ENCODE measurements around the gene PLAAT5. TPM values are rescaled to one million over a fixed set of nuclear protein-coding genes. Genes with fewer than 3 reads are reported as not detected.

PLAAT5 gene
- total and polyA plus RNA-seq, 2 donors (not counting 3 experiments of a cell fraction or from before 2014, with no cell fraction given): not detected

DNA sequence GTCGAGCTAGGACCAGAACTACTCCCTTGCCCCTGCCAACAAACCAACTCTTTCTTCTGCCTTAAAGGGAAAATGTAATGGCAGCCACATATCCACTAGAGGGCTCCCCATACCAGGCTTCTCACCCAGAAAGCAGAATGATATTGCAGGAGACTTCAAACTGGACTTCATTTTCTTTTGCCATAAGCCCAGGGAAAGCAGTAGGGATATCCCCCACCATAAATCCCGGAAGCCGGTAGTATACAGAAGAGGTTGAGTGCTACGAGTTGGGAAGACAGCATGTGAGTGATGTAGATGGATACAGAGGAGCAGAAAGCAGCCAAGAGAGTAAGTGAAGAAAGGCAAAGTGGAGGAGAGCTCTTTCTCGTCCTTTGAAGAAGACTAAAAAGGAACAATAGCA, 12.1 kb downstream of the PLAAT5 start:
- Histone ChIP-seq H3K4me1 (ENCODE audit: control insufficient read depth, extremely low read depth, insufficient read depth, low read length) (no peaks in the 10 kb centered on the region), H3K27ac (ENCODE audit: insufficient read depth, low read depth, low read length) (no peak overlapping the region), H3K27me3 (ENCODE audit: control insufficient read depth in 2 of 2, insufficient read depth in 2 of 2, low read length in 2 of 2) (peaks cover 2 to 20% of the 10 kb centered on the region in 2 experiments), H3K4me3 (replicated peaks in 1 of 3; ENCODE audit: insufficient read depth in 1 of 3, low read depth in 1 of 3, low read length in 3 of 3) (no peak overlapping the region), H4K20me1 (replicated peaks; ENCODE audit: control insufficient read depth, extremely low read depth, insufficient read depth, low read length) (no peaks in the 10 kb centered on the region), H3K9ac (replicated peaks; ENCODE audit: extremely low read depth, insufficient read depth, low read length) (no peak overlapping the region), H3K9me3 (replicated peaks; ENCODE audit: control insufficient read depth, insufficient read depth, low read length) (no peaks in the 10 kb centered on the region), H3K79me2 (ENCODE audit: control insufficient read depth, insufficient read depth, low read length) (no peaks in the 10 kb centered on the region), H2AFZ (ENCODE audit: low read depth, low read length) (peak overlapping the region; percentile 81), H3K36me3 (ENCODE audit: control insufficient read depth in 2 of 2, extremely low read depth in 1 of 2, insufficient read depth in 2 of 2, low read length in 2 of 2) (no peaks in the 10 kb centered on the region), H3K4me2 (ENCODE audit: insufficient read depth, low read length) (no peak overlapping the region), H3K9me1 (replicated peaks; ENCODE audit: control insufficient read depth, extremely low read depth, insufficient read depth, low read length) (no peaks in the 10 kb centered on the region)
- FAIRE-seq (peak; percentile 92), DNase-seq (ENCODE audit: low read depth, low spot score) (peak; percentile 79)
- no TSS peak for BruUV-seq (replicated peaks)
- ChIA-PET POLR2A (no interaction called here), CTCF (interaction anchor here (0.6 to 4.4 kb wide), 35 partner anchors 8 to 672 kb away, joined by 3 to 201 read pairs (median 5); partner anchors contain the start of genes LGALS12, PLAAT4 and PLAAT5)
- intact Hi-C loops (cut with micrococcal nuclease) (loop anchor here (1.0 to 5.0 kb wide), 3 partner anchors 157 to 442 kb away; no protein-coding TSS in a partner anchor), dilution Hi-C loops (cut with MboI; ENCODE audit: extremely low pct_ligation_motif_present, low sequenced_read_pairs) (no loop called here)
- TF ChIP-seq, protein P1, sequence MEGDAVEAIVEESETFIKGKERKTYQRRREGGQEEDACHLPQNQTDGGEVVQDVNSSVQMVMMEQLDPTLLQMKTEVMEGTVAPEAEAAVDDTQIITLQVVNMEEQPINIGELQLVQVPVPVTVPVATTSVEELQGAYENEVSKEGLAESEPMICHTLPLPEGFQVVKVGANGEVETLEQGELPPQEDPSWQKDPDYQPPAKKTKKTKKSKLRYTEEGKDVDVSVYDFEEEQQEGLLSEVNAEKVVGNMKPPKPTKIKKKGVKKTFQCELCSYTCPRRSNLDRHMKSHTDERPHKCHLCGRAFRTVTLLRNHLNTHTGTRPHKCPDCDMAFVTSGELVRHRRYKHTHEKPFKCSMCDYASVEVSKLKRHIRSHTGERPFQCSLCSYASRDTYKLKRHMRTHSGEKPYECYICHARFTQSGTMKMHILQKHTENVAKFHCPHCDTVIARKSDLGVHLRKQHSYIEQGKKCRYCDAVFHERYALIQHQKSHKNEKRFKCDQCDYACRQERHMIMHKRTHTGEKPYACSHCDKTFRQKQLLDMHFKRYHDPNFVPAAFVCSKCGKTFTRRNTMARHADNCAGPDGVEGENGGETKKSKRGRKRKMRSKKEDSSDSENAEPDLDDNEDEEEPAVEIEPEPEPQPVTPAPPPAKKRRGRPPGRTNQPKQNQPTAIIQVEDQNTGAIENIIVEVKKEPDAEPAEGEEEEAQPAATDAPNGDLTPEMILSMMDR (IDR thresholded peaks at IDR 0.05; ENCODE audit: extremely low read depth in 1 of 2, insufficient read depth in 1 of 2, low read depth in 1 of 2, low read length in 2 of 2): peak; percentile 80 to 84
- TF ChIP-seq MYC (IDR thresholded peaks at IDR 0.05; ENCODE audit: low read depth, low read length) (no peak), GATA2 (IDR thresholded peaks at IDR 0.05; ENCODE audit: insufficient read depth, insufficient read length, low read depth, low read length) (no peak)

DNA sequence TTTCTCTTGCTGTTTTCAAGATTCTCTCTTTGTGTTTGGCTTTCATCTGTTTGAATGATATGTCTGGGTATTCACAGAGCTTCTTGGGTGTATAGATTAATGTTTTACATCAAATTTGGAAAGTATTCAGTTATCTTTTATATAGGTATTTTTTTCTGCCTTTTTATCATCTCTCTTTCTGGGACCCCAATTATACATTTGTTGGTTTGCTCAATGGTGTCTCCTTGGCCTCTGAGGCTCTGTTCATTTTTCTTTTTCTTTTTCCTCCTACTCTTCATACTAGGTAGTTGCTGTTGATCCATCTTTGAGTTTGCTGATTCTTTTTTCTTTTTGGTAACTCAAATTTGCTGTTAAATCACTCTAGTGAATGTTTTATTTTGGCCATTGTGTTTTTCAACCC, 14.3 kb downstream of the PLAAT5 start:
- Histone ChIP-seq H3K27ac (ENCODE audit: insufficient read depth, low read depth, low read length) (no peak overlapping the region), H3K4me2 (ENCODE audit: insufficient read depth, low read length) (no peak overlapping the region), H2AFZ (ENCODE audit: low read depth, low read length) (no peak overlapping the region), H3K4me1 (ENCODE audit: control insufficient read depth, extremely low read depth, insufficient read depth, low read length) (no peaks in the 10 kb centered on the region), H3K9me1 (replicated peaks; ENCODE audit: control insufficient read depth, extremely low read depth, insufficient read depth, low read length) (no peaks in the 10 kb centered on the region), H3K79me2 (ENCODE audit: control insufficient read depth, insufficient read depth, low read length) (no peaks in the 10 kb centered on the region), H4K20me1 (replicated peaks; ENCODE audit: control insufficient read depth, extremely low read depth, insufficient read depth, low read length) (no peaks in the 10 kb centered on the region), H3K36me3 (ENCODE audit: control insufficient read depth in 2 of 2, extremely low read depth in 1 of 2, insufficient read depth in 2 of 2, low read length in 2 of 2) (no peaks in the 10 kb centered on the region), H3K27me3 (ENCODE audit: control insufficient read depth in 2 of 2, insufficient read depth in 2 of 2, low read length in 2 of 2) (peaks cover 2 to 20% of the 10 kb centered on the region in 2 experiments), H3K4me3 (replicated peaks in 1 of 3; ENCODE audit: insufficient read depth in 1 of 3, low read depth in 1 of 3, low read length in 3 of 3) (no peak overlapping the region), H3K9ac (replicated peaks; ENCODE audit: extremely low read depth, insufficient read depth, low read length) (no peak overlapping the region), H3K9me3 (replicated peaks; ENCODE audit: control insufficient read depth, insufficient read depth, low read length) (no peaks in the 10 kb centered on the region)
- no TSS peak for BruUV-seq (replicated peaks)
- CTCF ChIA-PET: no interaction called here
- dilution Hi-C loops (cut with MboI; ENCODE audit: extremely low pct_ligation_motif_present, low sequenced_read_pairs): no loop called here
- DNase-seq (ENCODE audit: low read depth, low spot score) (no peak), FAIRE-seq (no peak)
- intact Hi-C loops (cut with micrococcal nuclease): loop anchor here (5.0 kb wide), 1 partner anchor 439 kb away; no protein-coding TSS in a partner anchor
- TF ChIP-seq POLR2AphosphoS5 (IDR thresholded peaks at IDR 0.05; ENCODE audit: insufficient read depth, low read depth, low read length) (no peak), POLR2A (IDR thresholded peaks at IDR 0.05; ENCODE audit: low read depth, low read length) (no peak), FOS (IDR thresholded peaks at IDR 0.05; ENCODE audit: borderline replicate concordance, insufficient read depth, low read length) (no peak), GATA2 (IDR thresholded peaks at IDR 0.05; ENCODE audit: insufficient read depth, insufficient read length, low read depth, low read length) (no peak), EZH2 (IDR thresholded peaks at IDR 0.05; ENCODE audit: borderline replicate concordance, low read depth, low read length, severe bottlenecking) (no peak), JUN (IDR thresholded peaks at IDR 0.05; ENCODE audit: borderline replicate concordance, insufficient read depth, insufficient read length, low read depth) (no peak), MYC (IDR thresholded peaks at IDR 0.05; ENCODE audit: low read depth, low read length) (no peak)
- TF ChIP-seq, protein P2, sequence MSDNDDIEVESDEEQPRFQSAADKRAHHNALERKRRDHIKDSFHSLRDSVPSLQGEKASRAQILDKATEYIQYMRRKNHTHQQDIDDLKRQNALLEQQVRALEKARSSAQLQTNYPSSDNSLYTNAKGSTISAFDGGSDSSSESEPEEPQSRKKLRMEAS (IDR thresholded peaks at IDR 0.05; ENCODE audit: insufficient read depth, insufficient read length): no peak
- TF ChIP-seq, protein P1 (IDR thresholded peaks at IDR 0.05; ENCODE audit: extremely low read depth in 1 of 2, insufficient read depth in 1 of 2, low read depth in 1 of 2, low read length in 2 of 2): no peak
- POLR2A ChIA-PET: no interaction called here
